HepG2 (cell line): ENCODE results near the gene PIGA.
"Not testable (repeated sequence)": the region's sequence is repeated elsewhere in the genome, so short reads cannot be mapped to it uniquely, and the experiment has no call there.

Source experiments
- ARNT ChIP-seq: fragments of 450-650 bp; IDR thresholded peaks from 2 replicates; pipeline ENCODE4 v1.6.1; 2017
- ARNTL ChIP-seq: sonication (generic); formaldehyde crosslinking; IDR thresholded peaks from 2 replicates; pipeline ENCODE4 v1.4.0; 2020; ENCODE audit warnings: mild to moderate bottlenecking, missing genetic modification reagents
- CTCF ChIP-seq: sonication (generic); formaldehyde crosslinking; IDR thresholded peaks from 2 replicates; pipeline ENCODE4 v1.5.0; 2020; ENCODE audit warnings: mild to moderate bottlenecking, missing genetic modification reagents, moderate library complexity
- FIP1L1 ChIP-seq: fragments of 200-400 bp; formaldehyde crosslinking; IDR thresholded peaks from 2 replicates; pipeline ENCODE4 v1.6.1; 2018; ENCODE audit warnings: low read depth, mild to moderate bottlenecking, low read length, moderate library complexity, borderline replicate concordance; ENCODE audit not compliant: insufficient read depth
- FOXM1 ChIP-seq: sonication (generic); formaldehyde crosslinking; IDR thresholded peaks from 2 replicates; pipeline ENCODE4 v1.5.0; 2020; ENCODE audit warnings: missing genetic modification reagents
- HDAC2 ChIP-seq: sonication (generic); formaldehyde crosslinking; IDR thresholded peaks from 2 replicates; pipeline ENCODE4 v1.4.0; 2020; ENCODE audit warnings: missing genetic modification reagents
- KLF9 ChIP-seq: IDR thresholded peaks from 2 replicates; pipeline ENCODE4 v1.6.1; 2016; ENCODE audit warnings: low read depth
- MIER3 ChIP-seq: IDR thresholded peaks from 2 replicates; pipeline ENCODE4 v1.6.1; 2016; ENCODE audit warnings: missing compliant biosample characterization, borderline replicate concordance
- MYC ChIP-seq: sonication (generic); formaldehyde crosslinking; IDR thresholded peaks from 2 replicates; pipeline ENCODE4 v1.9.0; 2021; ENCODE audit warnings: missing genetic modification reagents, borderline replicate concordance
- RFX5 ChIP-seq: IDR thresholded peaks from 2 replicates; pipeline ENCODE4 v1.6.1; 2011; ENCODE audit warnings: low read depth, low read length, improper control_type of control experiment
- TF ChIP-seq, protein P1 (sequence below): IDR thresholded peaks from 2 replicates; pipeline ENCODE4 v1.6.1; 2012; ENCODE audit warnings: inconsistent platforms
- TF ChIP-seq, protein P2 (sequence below): sonication (generic); formaldehyde crosslinking; IDR thresholded peaks from 2 replicates; pipeline ENCODE4 v1.8.0; 2022; ENCODE audit warnings: mild to moderate bottlenecking, missing genetic modification reagents; ENCODE audit not compliant: insufficient replicate concordance

DNA sequence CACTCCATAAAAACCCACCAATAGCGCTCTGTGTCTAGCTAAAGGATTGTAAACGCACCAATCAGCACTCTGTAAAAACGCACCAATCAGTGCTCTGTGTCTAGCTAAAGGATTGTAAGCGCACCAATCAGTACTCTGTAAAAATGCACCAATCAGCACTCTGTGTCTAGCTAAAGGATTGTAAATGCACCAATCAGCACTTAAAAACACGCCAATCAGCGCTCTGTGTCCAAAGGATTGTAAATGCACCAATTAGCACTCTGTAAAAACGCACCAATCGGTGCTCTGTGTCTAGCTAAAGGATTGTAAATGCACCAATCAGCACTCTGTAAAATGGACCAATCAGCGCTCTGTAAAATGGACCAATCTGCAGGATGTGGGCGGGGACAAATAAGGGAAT is 62.0 kb downstream of the PIGA start:
- not testable (repeated sequence) for TF ChIP-seq ARNT; HDAC2; CTCF (CRISPR knock-in tag); ARNTL (CRISPR knock-in tag); RFX5; FIP1L1; MYC (CRISPR knock-in tag); KLF9 (CRISPR knock-in tag); MIER3 (CRISPR knock-in tag); FOXM1 (CRISPR knock-in tag)
- TF ChIP-seq, protein P1, sequence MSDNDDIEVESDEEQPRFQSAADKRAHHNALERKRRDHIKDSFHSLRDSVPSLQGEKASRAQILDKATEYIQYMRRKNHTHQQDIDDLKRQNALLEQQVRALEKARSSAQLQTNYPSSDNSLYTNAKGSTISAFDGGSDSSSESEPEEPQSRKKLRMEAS, result not testable (repeated sequence)
- TF ChIP-seq, protein P2, sequence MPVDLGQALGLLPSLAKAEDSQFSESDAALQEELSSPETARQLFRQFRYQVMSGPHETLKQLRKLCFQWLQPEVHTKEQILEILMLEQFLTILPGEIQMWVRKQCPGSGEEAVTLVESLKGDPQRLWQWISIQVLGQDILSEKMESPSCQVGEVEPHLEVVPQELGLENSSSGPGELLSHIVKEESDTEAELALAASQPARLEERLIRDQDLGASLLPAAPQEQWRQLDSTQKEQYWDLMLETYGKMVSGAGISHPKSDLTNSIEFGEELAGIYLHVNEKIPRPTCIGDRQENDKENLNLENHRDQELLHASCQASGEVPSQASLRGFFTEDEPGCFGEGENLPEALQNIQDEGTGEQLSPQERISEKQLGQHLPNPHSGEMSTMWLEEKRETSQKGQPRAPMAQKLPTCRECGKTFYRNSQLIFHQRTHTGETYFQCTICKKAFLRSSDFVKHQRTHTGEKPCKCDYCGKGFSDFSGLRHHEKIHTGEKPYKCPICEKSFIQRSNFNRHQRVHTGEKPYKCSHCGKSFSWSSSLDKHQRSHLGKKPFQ, result not testable (repeated sequence)
